ENCODE data around the gene ME3.
A peak's percentile ranks its signal among the peaks of the same experiment; 100 is the strongest.
"Not testable (repeated sequence)": the region's sequence is repeated elsewhere in the genome, so short reads cannot be mapped to it uniquely, and the experiment has no call there.

The ME3 gene

GRCh38 chr11:86620891-86621521, 51.4 kb downstream of the ME3 start:
- DNase-seq (ENCODE audit: low spot score) = no peak

DNA sequence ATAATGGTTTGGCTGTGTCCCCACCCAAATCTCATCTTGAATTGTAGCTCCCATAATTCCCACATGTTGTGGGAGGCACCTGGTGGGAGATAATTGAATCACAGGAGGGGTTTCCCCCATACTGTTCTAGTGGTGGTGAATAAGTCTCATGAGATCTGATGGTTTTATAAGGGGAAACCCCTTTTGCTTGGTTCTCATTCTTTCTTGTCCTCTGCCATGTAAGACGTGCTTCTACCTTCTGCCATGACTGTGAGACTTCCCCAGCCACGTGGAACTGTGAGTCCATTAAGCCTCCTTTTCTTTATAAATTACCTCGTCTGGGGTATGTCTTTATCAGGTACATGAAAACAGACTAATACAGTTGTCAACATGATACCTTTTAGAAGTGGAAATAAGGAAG, 53.0 kb downstream of the ME3 start:
- DNase-seq (ENCODE audit: low spot score) = not testable (repeated sequence)

- DNase-seq (ENCODE audit: low spot score) = no peak
Observed at GRCh38 chr11:86617502-86617901, 54.9 kb downstream of the ME3 start.

DNA sequence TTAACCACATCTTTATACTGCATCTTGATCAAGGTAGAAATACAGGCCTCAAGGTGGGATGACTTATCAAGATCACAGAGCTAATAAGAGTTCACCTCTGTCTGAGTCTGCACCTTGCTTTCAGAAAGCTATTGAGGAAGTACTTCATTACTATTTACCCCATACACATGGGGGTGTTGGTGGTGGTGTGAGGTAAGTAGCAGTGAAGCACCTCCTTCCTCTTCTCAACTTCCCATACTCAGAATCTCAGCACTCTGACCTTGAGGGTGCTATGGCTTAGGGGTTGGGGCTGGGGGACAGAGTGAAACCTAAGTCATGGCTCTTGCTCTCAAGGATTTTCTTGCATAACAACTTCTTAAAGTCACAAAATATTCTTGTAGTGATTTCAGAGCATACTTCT, 56.9 kb downstream of the ME3 start:
- DNase-seq (ENCODE audit: low spot score) = no peak

DNA sequence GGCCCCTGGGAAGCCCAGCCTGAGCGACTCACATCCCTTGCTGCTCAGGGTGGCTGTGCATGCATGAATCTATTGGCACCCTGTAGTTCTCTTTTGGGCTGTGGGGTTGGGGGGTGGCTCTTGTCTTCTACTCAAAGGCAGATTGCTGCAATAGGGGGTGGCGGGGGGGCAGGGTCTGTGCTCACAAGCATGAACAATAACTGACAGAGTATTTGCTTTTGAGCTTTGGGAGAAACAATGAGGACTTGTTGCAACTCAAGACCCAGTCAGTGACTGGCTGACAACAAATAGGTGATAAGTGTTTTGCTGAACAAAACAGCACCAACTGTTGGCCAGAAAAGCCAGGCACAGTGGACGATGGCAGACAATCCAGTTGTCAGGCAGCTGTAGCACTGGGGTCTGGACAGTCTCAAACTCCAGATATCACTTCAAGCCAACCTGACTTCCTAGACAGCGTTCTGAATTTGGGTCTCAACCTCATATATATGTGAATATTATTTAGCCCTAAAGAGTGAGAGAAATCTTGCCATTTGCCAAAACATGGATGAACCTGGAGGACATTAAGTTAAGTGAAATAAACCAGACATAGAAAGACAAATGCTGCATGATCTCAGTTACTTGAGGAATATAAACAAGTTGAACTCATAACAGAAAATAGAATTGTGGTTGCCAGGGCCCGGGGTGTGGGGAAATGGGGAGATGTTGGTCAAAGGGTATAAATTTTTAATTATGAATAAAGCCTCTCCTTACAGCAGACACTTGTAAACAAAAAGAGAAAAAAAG, 61.7 kb downstream of the ME3 start:
- no peak for DNase-seq (ENCODE audit: low spot score)

GRCh38 chr11:86608251-86608799, 64.1 kb downstream of the ME3 start:
- peak; percentile 85 for DNase-seq (ENCODE audit: low spot score)

- peak; percentile 94 for DNase-seq (ENCODE audit: low spot score)
Observed at GRCh38 chr11:86606836-86607481, 65.5 kb downstream of the ME3 start.

DNA sequence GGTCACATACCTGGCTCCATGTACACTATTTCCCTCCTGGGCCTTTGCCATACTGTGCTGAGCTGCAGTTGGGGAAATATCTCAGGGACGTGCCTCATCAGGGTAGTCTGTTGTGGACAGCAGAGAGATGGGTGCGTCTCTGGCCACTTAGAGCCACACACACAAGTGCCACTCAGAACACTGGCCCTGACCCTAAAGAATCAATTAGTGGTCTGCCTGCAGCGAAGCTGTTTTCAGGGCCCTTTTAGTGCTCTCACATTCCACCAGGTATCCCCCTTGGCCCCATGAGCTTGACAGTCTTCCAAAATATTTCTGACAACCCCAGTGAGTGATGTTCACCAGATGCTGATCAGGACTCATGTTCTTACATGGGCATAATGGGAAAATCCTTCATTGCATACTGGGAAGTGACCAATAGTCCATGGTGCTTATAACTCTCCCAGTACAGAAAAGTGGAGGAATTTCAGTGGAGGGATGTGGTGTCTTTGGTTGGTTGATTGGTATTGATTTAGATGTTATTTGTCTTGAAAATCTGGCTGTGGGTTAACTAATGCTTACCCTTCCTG, 66.1 kb downstream of the ME3 start:
- no peak for DNase-seq (ENCODE audit: low spot score)

DNA sequence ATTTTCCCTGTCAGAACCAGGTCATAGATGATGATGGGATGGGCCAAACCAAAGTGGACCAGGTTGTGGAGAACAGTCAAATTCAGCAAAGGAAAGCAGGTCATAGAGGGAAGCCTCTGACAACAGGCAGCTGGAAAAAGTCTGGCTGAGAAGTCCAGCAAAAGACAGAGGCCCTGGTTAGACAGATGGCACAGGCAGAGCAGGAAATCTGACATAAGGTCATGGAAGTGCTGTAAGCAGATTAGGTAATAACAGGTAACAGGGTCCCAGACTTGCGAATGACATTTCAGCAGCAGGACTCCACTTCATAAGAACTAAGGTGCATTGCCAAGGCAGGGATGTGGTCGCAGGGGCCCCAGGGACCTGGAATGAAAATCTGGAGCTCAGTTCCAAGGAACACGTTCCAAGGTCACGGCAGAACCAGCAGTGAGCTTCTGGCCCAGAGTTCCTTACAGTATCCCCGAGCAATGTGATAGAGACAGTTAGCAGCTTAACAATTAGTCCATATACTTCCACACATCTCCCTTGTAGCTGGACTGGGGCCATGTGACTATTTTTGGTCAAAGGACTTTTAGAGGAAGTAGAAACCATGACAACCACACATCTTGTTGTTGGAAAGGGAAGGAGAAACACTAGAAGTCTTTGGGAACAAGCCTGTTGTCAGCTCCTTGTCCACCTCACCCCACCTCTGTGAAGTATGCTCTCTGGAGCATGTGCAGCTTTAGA, 75.4 kb downstream of the ME3 start:
- DNase-seq (ENCODE audit: low spot score) = no peak

GRCh38 chr11:86595955-86596354, 76.5 kb downstream of the ME3 start:
- no peak for DNase-seq (ENCODE audit: low spot score)

DNA sequence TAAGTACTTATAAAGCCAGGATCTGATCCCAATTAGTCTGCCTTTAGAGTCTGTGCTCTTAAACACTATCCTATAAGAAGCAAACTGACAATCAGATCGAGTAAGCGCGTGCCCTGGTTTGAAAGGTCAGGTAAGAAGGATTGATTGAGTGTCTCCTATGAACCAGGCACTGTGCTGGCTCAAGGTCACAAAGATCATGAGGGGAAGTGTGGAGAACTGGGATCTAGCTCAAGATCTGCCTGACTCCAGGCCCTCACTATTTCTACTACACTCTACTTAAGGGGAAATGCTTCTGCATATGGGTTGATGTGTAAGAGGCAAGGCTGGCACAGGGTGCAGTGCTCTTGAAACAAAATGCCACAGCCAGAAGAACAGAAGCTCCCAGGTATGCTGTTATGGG, 77.0 kb downstream of the ME3 start:
- DNase-seq (ENCODE audit: low spot score) = no peak

DNA sequence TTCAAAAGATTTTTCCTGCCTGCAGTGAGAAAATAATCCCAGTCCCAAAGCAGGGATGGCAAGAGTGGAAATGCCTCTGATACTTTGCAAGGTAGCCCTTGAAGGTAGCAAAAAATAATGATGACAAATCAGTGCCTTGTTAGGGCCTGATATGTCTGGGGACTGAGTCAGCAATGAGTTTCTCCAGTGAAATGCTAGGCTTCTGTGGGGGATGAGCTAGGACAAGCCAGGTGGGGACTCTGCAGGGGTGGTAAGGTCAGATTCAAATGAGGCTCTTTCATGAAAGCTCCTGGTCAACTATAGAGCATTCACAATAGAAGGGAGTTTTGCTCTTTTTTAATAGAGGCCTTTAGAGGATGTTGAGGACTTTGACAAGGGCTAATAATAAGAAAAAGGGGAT, 77.7 kb downstream of the ME3 start:
- DNase-seq (ENCODE audit: low spot score) = no peak

DNA sequence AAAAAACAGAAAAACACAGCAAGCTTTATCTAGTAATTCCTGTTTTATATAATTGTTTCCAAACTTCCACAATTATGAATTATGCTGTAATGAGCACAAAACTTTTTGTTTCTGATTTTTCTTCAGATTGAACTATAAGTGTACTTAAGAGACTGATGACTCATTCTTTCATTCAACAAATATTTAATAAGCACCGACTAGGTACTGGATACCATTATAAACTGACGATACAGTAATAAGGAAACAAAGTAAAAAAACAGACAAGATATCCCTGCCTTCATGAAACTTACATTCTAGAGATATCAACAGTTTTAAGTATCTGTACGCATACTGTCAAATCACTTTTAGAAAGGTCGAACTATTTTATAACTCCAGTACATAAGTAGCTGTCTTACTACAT, 78.6 kb downstream of the ME3 start:
- DNase-seq (ENCODE audit: low spot score) = no peak

GRCh38 chr11:86592659-86593451, 79.6 kb downstream of the ME3 start:
- DNase-seq (ENCODE audit: low spot score) = peak; percentile 96

GRCh38 chr11:86592047-86592591, 80.3 kb downstream of the ME3 start:
- DNase-seq (ENCODE audit: low spot score) = no peak

DNA sequence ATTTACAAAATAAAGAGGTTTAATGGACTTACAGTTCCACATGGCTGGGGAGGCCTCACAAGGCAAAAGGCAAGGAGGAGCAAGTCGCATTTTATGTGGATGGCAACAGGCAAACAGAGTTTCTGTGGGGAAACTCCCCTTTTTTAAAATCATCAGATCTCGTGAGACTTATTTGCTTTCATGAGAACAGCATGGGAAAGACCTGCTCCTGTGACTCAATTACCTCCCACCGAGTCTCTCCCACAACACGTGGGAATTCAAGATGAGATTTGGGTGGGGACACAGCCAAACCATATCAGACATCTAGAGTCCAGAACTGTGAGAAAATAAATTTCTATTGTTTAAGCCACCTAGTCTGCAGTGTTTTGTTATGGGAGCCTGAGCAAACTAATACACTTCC, 80.8 kb downstream of the ME3 start:
- DNase-seq (ENCODE audit: low spot score) = no peak

DNA sequence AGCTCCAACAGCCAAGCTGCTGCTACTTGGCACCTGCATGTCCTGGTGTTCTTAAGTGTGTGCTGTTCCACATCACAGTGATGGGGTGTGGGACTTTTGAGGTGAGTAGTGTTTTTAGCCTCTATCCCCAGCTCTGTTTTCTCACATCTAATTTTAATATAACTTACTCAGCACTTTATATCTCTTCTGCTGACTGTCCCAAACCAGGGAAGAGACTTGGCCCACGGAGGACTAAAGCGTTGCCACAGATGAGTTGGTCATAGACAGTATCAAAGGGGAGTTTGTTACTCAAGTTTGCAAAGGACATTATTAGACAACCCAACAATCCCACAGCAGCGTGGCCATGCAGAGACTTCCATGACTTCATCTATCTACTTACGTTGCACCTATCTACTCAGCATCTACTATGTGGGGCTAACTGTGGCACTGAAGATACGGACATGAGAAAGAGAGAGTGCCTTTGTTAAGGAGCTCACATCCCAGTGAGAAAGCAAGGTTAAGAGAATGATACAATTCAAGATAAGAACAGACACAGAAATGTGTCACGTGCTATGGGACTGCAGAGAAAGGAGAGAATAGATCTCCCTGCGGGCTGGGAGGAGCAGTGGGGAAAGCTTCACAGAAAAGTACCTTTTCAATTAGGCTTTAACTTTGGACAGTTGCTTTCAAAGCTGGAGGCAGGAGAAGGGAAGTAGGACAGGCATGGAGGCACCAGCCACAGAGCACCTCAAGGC, 82.4 kb downstream of the ME3 start:
- no peak for DNase-seq (ENCODE audit: low spot score)

DNA sequence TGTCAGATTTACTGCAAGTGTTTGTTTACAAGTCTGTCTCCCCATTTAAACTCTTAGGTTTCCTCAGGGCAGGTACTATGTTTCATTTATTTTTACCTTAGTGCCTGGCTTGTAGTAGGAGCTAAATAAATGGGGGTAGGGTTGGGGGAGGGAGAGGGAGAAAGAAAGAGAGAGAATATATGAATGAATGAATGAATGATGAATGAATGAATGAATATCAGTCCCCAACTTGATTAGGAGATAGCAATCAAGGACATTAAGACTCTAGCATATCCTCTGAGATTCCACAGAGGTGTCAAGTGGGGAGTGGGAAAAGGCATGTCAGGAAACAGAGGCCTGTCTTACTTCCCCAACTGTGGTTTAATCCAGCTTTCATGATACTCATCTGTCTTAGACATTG, 83.2 kb downstream of the ME3 start:
- no peak for DNase-seq (ENCODE audit: low spot score)

- DNase-seq (ENCODE audit: low spot score) = no peak
Observed at GRCh38 chr11:86588566-86589090, 83.8 kb downstream of the ME3 start.
